Sigmoid colon (tissue), 7 donors: ENCODE data around the gene FAM83E. TPM values are rescaled to one million over a fixed set of nuclear protein-coding genes. Genes with fewer than 3 reads are reported as not detected.

Source experiments
- DNase-seq: peaks from one replicate; pipeline ENCODE4 v3.0.0-alpha.2; 2019
- H3K27ac ChIP-seq, 4 donors: fragments of 200-600 bp; sonication (generic); one replicate each; pipeline ENCODE4 v1.5.1; 2016 to 2019; ENCODE audit warnings: mild to moderate bottlenecking in 1 of 4
- H3K27me3 ChIP-seq, 3 donors: fragments of 200-600 bp; sonication (generic); one replicate each; pipeline ENCODE4 v1.5.1; 2019; ENCODE audit warnings: mild to moderate bottlenecking in 1 of 3
- H3K36me3 ChIP-seq, 4 donors: fragments of 200-600 bp; sonication (generic); one replicate each; pipeline ENCODE4 v1.5.1; 2016 to 2019
- H3K4me1 ChIP-seq, 4 donors: fragments of 200-600 bp; sonication (generic); one replicate each; pipeline ENCODE4 v1.5.1; 2017 to 2019
- H3K4me3 ChIP-seq, 4 donors: fragments of 200-600 bp; sonication (generic); one replicate each; pipeline ENCODE4 v1.5.1; 2017 to 2019; ENCODE audit warnings: mild to moderate bottlenecking in 2 of 4, moderate library complexity in 1 of 4
- H3K9me3 ChIP-seq, 4 donors: fragments of 200-600 bp in 3 of 4; sonication (generic) in 3 of 4; one replicate each; pipeline versions ENCODE4 v1.5.1 to v1.6.1; 2013 to 2019
- CTCF ChIP-seq, 4 experiments: fragments of 450-650 bp in 3 of 4; fragments of 200-600 bp in 1 of 4; IDR thresholded peaks; one replicate each; pipeline ENCODE4 v1.5.1; 2016 to 2019; ENCODE audit warnings: antibody characterized with exemption in 4 of 4, mild to moderate bottlenecking in 3 of 4, moderate library complexity in 2 of 4
- EP300 ChIP-seq, 4 donors: sonication (generic); formaldehyde crosslinking; IDR thresholded peaks; one replicate each; pipeline ENCODE4 v1.6.1; 2017; ENCODE audit warnings: antibody characterized with exemption in 4 of 4
- POLR2A ChIP-seq, 2 donors: fragments of 450-650 bp; IDR thresholded peaks; one replicate each; pipeline ENCODE4 v1.6.1; 2016; ENCODE audit warnings: antibody characterized with exemption in 2 of 2, mild to moderate bottlenecking in 2 of 2, moderate library complexity in 2 of 2
- POLR2AphosphoS5 ChIP-seq, 4 donors: sonication (generic); formaldehyde crosslinking; IDR thresholded peaks; one replicate each; pipeline ENCODE4 v1.6.1; 2017; ENCODE audit warnings: antibody characterized with exemption in 4 of 4
- WGBS, 2 donors: extraction: QIAGEN DNeasy Blood & Tissue Kit; methylation state at CpG; one replicate each; pipeline ENCODE4 v1.1.7; 2013; 5-methylcytosine and 5-hydroxymethylcytosine counted together
- intact Hi-C: fragments of 100-400 bp; cut with DNase I; formaldehyde crosslinking; loops from one replicate; pipeline ENCODE4 v1.15.1; 2023
- polyA plus RNA-seq, 3 donors: library from polyadenylated mRNA; stranded (reverse); fragments of 200-250 nt; gene quantifications; one replicate each; pipeline ENCODE4 v1.2.3, GENCODE V29; 2013
- total RNA-seq, 4 donors: library from RNA; depleted of rRNA; stranded (reverse); fragments of >200 nt; gene quantifications; one replicate each; pipeline ENCODE4 v1.1.0, GENCODE V29; 2016
- donor health status: healthy with polysubstance abuse.
- donor health status: Bipolar disorder and iron deficiency.
- donor health status: healthy.

The FAM83E gene
- total and polyA plus RNA-seq, 7 donors, result 109 to 168 (median 125) TPM; not detected in 4

- TF ChIP-seq EP300 (IDR thresholded peaks at IDR 0.05), result no peak
- peak; percentile 59 to 64 for TF ChIP-seq POLR2A (IDR thresholded peaks at IDR 0.05)
- peak; percentile 91 to 97 (median 93) for TF ChIP-seq CTCF (IDR thresholded peaks at IDR 0.05)
- peak; percentile 27 to 65 (median 39) for TF ChIP-seq POLR2AphosphoS5 (IDR thresholded peaks at IDR 0.05)
- intact Hi-C loops, result loop anchor here (1.0 to 5.0 kb wide), 5 partner anchors 29 to 191 kb away; partner anchors contain the start of gene HSD17B14
- Histone ChIP-seq H3K4me1 (peaks cover 0 to 22% (median 20%) of the 10 kb centered on the region in 4 donors), H3K9me3 (no peaks in the 10 kb centered on the region), H3K27ac (peak within 1 kb of the TSS; percentile 88 to 94 (median 92)), H3K4me3 (peak within 1 kb of the TSS; percentile 48 to 63 (median 58)), H3K27me3 (no peaks in the 10 kb centered on the region), H3K36me3 (no peaks in the 10 kb centered on the region)
- WGBS, 2 donors, result 1% methylated on average over 33 of the region's 33 CpGs
- peak; percentile 95 for DNase-seq
These were observed 31.3 kb upstream of the FAM83E start, which contains the start of gene CA11 for GRCh38 chr19:48646001-48646721. Gene CA11 (minus strand): TSS chr19:48646187. CDS start chr19:48645632, 555 bp downstream.

- Histone ChIP-seq H3K27ac (peak overlapping the region; percentile 88 to 94 (median 92)), H3K4me3 (peak overlapping the region; percentile 48 to 63 (median 58)), H3K27me3 (no peaks in the 10 kb centered on the region), H3K36me3 (no peaks in the 10 kb centered on the region), H3K9me3 (no peaks in the 10 kb centered on the region), H3K4me1 (peaks cover 0 to 22% (median 20%) of the 10 kb centered on the region in 4 donors)
- TF ChIP-seq POLR2AphosphoS5 (IDR thresholded peaks at IDR 0.05) (no peak), CTCF (IDR thresholded peaks at IDR 0.05) (no peak), EP300 (IDR thresholded peaks at IDR 0.05) (no peak), POLR2A (IDR thresholded peaks at IDR 0.05) (no peak)
- 1 to 2% methylated on average over 6 of the region's 6 CpGs for WGBS, 2 donors
- intact Hi-C loops, result loop anchor here (5.0 kb wide), 1 partner anchor 192 kb away; the partner anchor contains the start of gene HSD17B14
- no peak for DNase-seq
These were observed 30.7 kb upstream of the FAM83E start for GRCh38 chr19:48645620-48646000.

- Histone ChIP-seq H3K4me3 (peak overlapping the region; percentile 48 to 63 (median 58)), H3K27ac (peak overlapping the region; percentile 88 to 94 (median 92)), H3K27me3 (no peaks in the 10 kb centered on the region), H3K36me3 (no peaks in the 10 kb centered on the region), H3K9me3 (no peaks in the 10 kb centered on the region), H3K4me1 (peaks cover 0 to 22% (median 20%) of the 10 kb centered on the region in 4 donors)
- TF ChIP-seq POLR2AphosphoS5 (IDR thresholded peaks at IDR 0.05) (peak in 2 of 4 donors; percentile 19 to 49), EP300 (IDR thresholded peaks at IDR 0.05) (no peak)
- intact Hi-C loops, result loop anchor here (5.0 kb wide), 1 partner anchor 192 kb away; the partner anchor contains the start of gene HSD17B14
- 4 to 10% methylated on average over 25 of the region's 25 CpGs for WGBS, 2 donors
- DNase-seq, result peak; percentile 93
These were observed 30.2 kb upstream of the FAM83E start for GRCh38 chr19:48644839-48645619.

GRCh38 chr19:48644355-48644754 lies 29.5 kb upstream of the FAM83E start:
- Histone ChIP-seq H3K36me3 (no peaks in the 10 kb centered on the region), H3K4me1 (peaks cover 0 to 25% (median 20%) of the 10 kb centered on the region in 4 donors), H3K27ac (peak overlapping the region in 3 of 4 donors; percentile 88 to 94 (median 92)), H3K4me3 (peak overlapping the region in 3 of 4 donors; percentile 48 to 63 (median 58)), H3K9me3 (no peaks in the 10 kb centered on the region), H3K27me3 (no peaks in the 10 kb centered on the region)
- 70 to 75% methylated on average over 4 of the region's 4 CpGs for WGBS, 2 donors
- TF ChIP-seq POLR2A (IDR thresholded peaks at IDR 0.05), result no peak
- TF ChIP-seq CTCF (IDR thresholded peaks at IDR 0.05), result no peak
- TF ChIP-seq EP300 (IDR thresholded peaks at IDR 0.05), result no peak
- TF ChIP-seq POLR2AphosphoS5 (IDR thresholded peaks at IDR 0.05), result no peak
- no peak for DNase-seq
- intact Hi-C loops, result no loop called here
